Measurements from ENCODE around the gene EPN2. TPM values are rescaled to one million over a fixed set of nuclear protein-coding genes. Genes with fewer than 3 reads are reported as not detected.

Gene EPN2
- total RNA-seq, 3 donors from 2014 or later (not counting 1 experiment from before 2014, with no cell fraction given) = 2.0 to 13.8 (median 4.9) TPM

DNA sequence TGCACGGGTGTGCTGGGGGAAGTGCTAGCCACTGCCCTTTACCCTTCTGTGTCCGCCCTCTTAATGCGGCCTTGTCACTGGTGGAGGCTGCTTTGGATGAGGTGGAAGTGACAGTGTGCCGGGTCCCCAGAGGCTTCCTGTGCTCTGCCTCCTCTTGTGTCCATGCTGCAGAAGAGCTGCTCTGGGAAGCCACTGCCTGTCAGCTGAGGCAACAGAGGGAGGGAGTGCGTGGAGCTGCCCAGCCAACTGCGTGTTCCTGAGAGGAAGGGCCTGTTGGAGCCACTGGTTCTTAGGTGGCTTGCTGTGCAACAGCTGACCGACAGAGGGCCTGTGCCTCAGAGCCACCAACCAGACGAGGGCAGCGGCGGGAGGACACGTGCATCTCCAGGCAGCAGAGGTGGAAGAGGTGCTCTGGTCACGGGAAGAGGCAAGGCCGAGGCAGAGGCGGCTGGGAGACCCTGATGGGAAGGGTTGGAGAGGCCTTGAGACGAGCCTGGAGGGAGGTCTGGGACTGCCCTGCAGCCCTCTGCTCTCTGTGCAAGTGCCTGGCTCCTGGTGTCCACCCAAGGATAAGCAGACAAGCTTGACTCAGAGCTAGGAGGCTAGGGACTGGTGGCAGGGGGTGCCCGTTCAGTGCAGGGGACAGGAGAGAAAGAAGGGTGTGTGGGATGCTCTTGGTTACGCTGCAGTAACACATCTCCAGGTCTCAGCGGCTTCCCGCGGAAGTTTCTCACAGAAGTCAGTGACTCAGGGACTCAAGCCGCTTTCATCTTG lies 100.0 kb downstream of the EPN2 start:
- WGBS (ENCODE audit: insufficient coverage) = 88% methylated on average over 21 of the region's 21 CpGs
- Histone ChIP-seq H3K9me3 (ENCODE audit: control insufficient read depth, insufficient read depth, low read length) (no peaks in the 10 kb centered on the region), H3K4me1 (ENCODE audit: control insufficient read depth, insufficient read depth, low read length) (no peaks in the 10 kb centered on the region), H3K27ac (ENCODE audit: low read length) (no peak overlapping the region), H3K27me3 (ENCODE audit: control insufficient read depth, insufficient read depth, low read length) (no peaks in the 10 kb centered on the region), H3K4me3 (ENCODE audit: low read length) (no peak overlapping the region), H3K36me3 (ENCODE audit: control insufficient read depth, insufficient read depth, low read length) (no peaks in the 10 kb centered on the region)
- Mint-ChIP-seq H3K4me1 (no peaks in the 10 kb centered on the region), H3K4me3 (no peak overlapping the region), H3K27ac (no peak overlapping the region), H3K27me3 (ENCODE audit: low read depth in 2 of 2) (peaks cover 12 to 13% of the 10 kb centered on the region in 2 donors), H3K36me3 (no peaks in the 10 kb centered on the region), H3K9me3 (no peaks in the 10 kb centered on the region)
- ATAC-seq (no peak), DNase-seq (no peak)
- TF ChIP-seq, protein P1, sequence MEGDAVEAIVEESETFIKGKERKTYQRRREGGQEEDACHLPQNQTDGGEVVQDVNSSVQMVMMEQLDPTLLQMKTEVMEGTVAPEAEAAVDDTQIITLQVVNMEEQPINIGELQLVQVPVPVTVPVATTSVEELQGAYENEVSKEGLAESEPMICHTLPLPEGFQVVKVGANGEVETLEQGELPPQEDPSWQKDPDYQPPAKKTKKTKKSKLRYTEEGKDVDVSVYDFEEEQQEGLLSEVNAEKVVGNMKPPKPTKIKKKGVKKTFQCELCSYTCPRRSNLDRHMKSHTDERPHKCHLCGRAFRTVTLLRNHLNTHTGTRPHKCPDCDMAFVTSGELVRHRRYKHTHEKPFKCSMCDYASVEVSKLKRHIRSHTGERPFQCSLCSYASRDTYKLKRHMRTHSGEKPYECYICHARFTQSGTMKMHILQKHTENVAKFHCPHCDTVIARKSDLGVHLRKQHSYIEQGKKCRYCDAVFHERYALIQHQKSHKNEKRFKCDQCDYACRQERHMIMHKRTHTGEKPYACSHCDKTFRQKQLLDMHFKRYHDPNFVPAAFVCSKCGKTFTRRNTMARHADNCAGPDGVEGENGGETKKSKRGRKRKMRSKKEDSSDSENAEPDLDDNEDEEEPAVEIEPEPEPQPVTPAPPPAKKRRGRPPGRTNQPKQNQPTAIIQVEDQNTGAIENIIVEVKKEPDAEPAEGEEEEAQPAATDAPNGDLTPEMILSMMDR (IDR thresholded peaks at IDR 0.05) = no peak
- intact Hi-C loops (cut with micrococcal nuclease) = no loop called here

DNA sequence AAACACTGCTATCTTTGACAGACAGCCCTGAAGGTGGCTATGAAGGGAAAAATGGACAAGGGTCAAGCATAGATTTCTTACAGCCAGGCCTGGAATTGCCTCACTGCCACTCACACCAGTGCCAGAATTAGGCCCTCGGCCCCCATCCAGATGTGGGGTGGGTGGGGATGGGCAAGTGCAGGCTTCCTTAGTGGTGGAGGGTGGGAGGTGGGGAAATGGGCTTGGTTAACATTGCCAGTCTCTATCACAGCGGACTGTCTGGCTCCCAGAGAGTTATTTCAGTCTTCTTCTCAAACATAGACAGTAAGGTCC lies 100.5 kb downstream of the EPN2 start:
- TF ChIP-seq, protein P1 (IDR thresholded peaks at IDR 0.05) = no peak
- Histone ChIP-seq H3K4me1 (ENCODE audit: control insufficient read depth, insufficient read depth, low read length) (no peaks in the 10 kb centered on the region), H3K27me3 (ENCODE audit: control insufficient read depth, insufficient read depth, low read length) (no peaks in the 10 kb centered on the region), H3K4me3 (ENCODE audit: low read length) (no peak overlapping the region), H3K27ac (ENCODE audit: low read length) (no peak overlapping the region), H3K9me3 (ENCODE audit: control insufficient read depth, insufficient read depth, low read length) (no peaks in the 10 kb centered on the region), H3K36me3 (ENCODE audit: control insufficient read depth, insufficient read depth, low read length) (no peaks in the 10 kb centered on the region)
- no peaks in the 10 kb centered on the region for H3K9me3 Mint-ChIP-seq
- no peak overlapping the region for H3K4me3 Mint-ChIP-seq
- no peak overlapping the region for H3K27ac Mint-ChIP-seq
- ATAC-seq = no peak
- WGBS (ENCODE audit: insufficient coverage) = 71% methylated on average over 2 of the region's 2 CpGs
- no peaks in the 10 kb centered on the region for H3K4me1 Mint-ChIP-seq
- DNase-seq = no peak
- intact Hi-C loops (cut with micrococcal nuclease) = no loop called here
- H3K27me3 Mint-ChIP-seq (ENCODE audit: low read depth in 2 of 2) = peaks cover 13% of the 10 kb centered on the region in 2 donors
- no peaks in the 10 kb centered on the region for H3K36me3 Mint-ChIP-seq

DNA sequence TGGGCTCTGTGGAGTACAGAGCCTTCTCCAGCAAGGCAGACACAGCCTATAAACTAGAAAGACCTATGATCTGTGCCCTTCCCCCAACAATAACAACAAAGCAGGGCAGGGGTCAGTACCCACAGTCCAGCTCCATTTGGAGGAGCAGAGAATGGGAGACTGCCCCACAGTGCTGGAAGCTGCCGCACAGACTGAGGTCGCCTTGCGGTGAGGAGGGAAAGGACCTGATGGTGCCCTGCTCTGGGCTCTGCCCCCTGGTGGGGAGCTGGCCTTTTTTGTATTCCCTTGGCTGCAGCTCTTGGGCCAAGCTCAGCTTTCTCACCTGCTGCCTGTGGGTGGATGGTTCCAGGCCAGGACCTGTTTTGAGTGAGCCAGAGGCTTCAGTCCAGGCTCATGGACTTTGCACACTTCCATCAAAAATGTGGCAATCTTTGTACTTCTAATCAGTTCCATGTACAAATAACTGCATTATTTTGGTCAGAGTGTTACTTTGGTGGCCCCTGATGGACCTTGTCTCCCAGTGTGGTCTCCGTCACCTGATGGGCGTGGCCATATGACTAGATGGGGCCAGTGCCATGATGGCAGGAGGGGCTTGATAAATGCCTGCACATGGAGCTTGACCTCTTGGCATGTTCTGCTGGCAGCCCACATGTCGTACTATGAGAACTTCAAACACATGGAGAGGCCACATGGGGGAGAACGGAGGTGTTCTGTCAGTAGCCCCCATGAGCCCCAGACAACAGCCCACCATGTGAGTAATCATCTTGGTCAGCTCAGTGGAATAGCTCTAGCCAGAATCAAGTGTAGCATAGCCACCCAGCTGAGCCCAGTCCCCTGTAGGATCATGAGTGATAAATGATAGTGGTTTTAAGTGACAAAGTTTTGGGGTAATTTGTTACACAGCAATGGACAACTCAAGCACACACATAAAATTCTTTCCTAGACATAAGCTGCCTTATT lies 101.1 kb downstream of the EPN2 start:
- WGBS (ENCODE audit: insufficient coverage) = 52% methylated on average over 7 of the region's 7 CpGs
- TF ChIP-seq, protein P1 (IDR thresholded peaks at IDR 0.05) = peak; percentile 52
- intact Hi-C loops (cut with micrococcal nuclease) = no loop called here
- no peaks in the 10 kb centered on the region for H3K36me3 Mint-ChIP-seq
- H3K4me1 Mint-ChIP-seq = no peaks in the 10 kb centered on the region
- no peak overlapping the region for H3K27ac Mint-ChIP-seq
- Histone ChIP-seq H3K4me3 (ENCODE audit: low read length) (no peak overlapping the region), H3K27me3 (ENCODE audit: control insufficient read depth, insufficient read depth, low read length) (no peaks in the 10 kb centered on the region), H3K9me3 (ENCODE audit: control insufficient read depth, insufficient read depth, low read length) (no peaks in the 10 kb centered on the region), H3K27ac (ENCODE audit: low read length) (no peak overlapping the region), H3K4me1 (ENCODE audit: control insufficient read depth, insufficient read depth, low read length) (no peaks in the 10 kb centered on the region), H3K36me3 (ENCODE audit: control insufficient read depth, insufficient read depth, low read length) (no peaks in the 10 kb centered on the region)
- no peaks in the 10 kb centered on the region for H3K9me3 Mint-ChIP-seq
- H3K27me3 Mint-ChIP-seq (ENCODE audit: low read depth in 2 of 2) = peaks cover 13% of the 10 kb centered on the region in 2 donors
- ATAC-seq (peak; percentile 80 to 97 (median 88)), DNase-seq (peak; percentile 48 to 82)
- no peak overlapping the region for H3K4me3 Mint-ChIP-seq

Measured in natural killer cell (primary cell).